Activated T-helper 2 cell treated with anti-CD3 and anti-CD28 coated beads, Interferon-gamma antibody, Interleukin-2, Interleukin-4, amounts not matched to agents 10 μg/mL and 5 μg/mL and 100 μg/mL, durations not matched to agents 14 hours and 24 hours and 36 hours (primary cell): ENCODE measurements around the gene HIBADH. TPM values are rescaled to one million over a fixed set of nuclear protein-coding genes. Genes with fewer than 3 reads are reported as not detected.
"Not testable (repeated sequence)": the region's sequence is repeated elsewhere in the genome, so short reads cannot be mapped to it uniquely, and the experiment has no call there.

ENCODE experiments used
- DNase-seq: peaks from one replicate; pipeline ENCODE4 v3.0.0; 2021; ENCODE audit warnings: low spot score
- H3K27ac Mint-ChIP-seq: one replicate; pipeline ENCODE4 v1.8.0; 2021; ENCODE audit warnings: mixed read lengths
- H3K27me3 Mint-ChIP-seq: one replicate; pipeline ENCODE4 v1.8.0; 2021; ENCODE audit warnings: low read depth, mixed read lengths
- H3K36me3 Mint-ChIP-seq: one replicate; pipeline ENCODE4 v1.8.0; 2021; ENCODE audit warnings: low read depth, mixed read lengths
- H3K4me1 Mint-ChIP-seq: one replicate; pipeline ENCODE4 v1.8.0; 2021; ENCODE audit warnings: low read depth, mixed read lengths
- H3K4me3 Mint-ChIP-seq: one replicate; pipeline ENCODE4 v1.8.0; 2021; ENCODE audit warnings: low read depth, mild to moderate bottlenecking, moderate library complexity, mixed read lengths
- H3K9me3 Mint-ChIP-seq: one replicate; pipeline ENCODE4 v1.8.0; 2021; ENCODE audit warnings: mixed read lengths
- intact Hi-C: fragments of 100-400 bp; cut with micrococcal nuclease; formaldehyde crosslinking; loops from one replicate; pipeline ENCODE4 v1.15.1; 2023
- total RNA-seq: library from RNA; stranded (reverse); gene quantifications from 2 replicates; pipeline ENCODE4 v1.2.3, GENCODE V29; 2022

Gene HIBADH
- total RNA-seq, 1 donor from 2014 or later = 23.1 TPM

DNA sequence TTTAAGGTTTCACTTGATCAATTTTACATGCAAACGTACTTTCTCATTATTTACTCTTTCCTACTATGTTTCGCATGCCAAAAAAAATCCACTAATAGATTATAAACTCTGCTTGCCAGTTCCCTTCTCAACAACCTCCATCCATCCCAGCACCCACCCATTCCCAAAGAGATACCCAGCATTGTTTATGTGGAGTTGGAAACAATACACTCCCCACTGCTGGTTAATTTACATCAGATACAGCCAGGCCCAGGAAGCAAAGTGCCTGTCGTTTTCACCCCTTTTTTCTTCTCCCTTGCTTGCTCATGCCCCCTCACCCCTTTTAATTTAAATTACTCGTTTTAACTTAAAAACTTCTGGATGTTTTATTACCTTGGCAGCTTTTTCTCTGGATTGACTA is 59.9 kb downstream of the HIBADH start:
- H3K36me3 Mint-ChIP-seq = no peaks in the 10 kb centered on the region
- intact Hi-C loops = no loop called here
- H3K27me3 Mint-ChIP-seq = no peaks in the 10 kb centered on the region
- no peak for DNase-seq
- H3K27ac Mint-ChIP-seq = no peak overlapping the region
- H3K9me3 Mint-ChIP-seq = no peaks in the 10 kb centered on the region
- H3K4me1 Mint-ChIP-seq = no peaks in the 10 kb centered on the region
- no peak overlapping the region for H3K4me3 Mint-ChIP-seq

- no peak overlapping the region for H3K4me3 Mint-ChIP-seq
- DNase-seq = no peak
- H3K27me3 Mint-ChIP-seq = no peaks in the 10 kb centered on the region
- H3K36me3 Mint-ChIP-seq = no peaks in the 10 kb centered on the region
- no peak overlapping the region for H3K27ac Mint-ChIP-seq
- intact Hi-C loops = no loop called here
- H3K4me1 Mint-ChIP-seq = no peaks in the 10 kb centered on the region
- H3K9me3 Mint-ChIP-seq = no peaks in the 10 kb centered on the region
Observed at GRCh38 chr7:27601217-27601616, 61.5 kb downstream of the HIBADH start.

DNA sequence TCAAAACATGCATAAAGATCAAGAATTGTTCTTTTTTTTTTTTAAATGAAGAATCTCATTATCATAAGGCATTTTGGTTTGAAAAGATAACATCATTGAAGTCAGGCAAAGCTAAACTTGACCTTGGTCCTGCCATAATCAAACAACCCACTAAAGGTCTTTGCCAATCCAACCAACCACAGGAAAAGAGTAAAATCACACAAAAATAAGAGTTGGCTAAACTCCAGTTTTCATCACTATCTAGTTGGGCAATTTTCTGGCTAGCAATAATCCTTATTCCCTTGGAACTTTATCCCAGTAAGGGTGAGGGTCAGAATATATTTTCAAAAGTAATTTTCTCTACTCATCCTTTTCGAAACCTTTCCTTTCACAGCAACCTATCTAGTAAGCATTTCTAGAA is 62.4 kb downstream of the HIBADH start:
- intact Hi-C loops = no loop called here
- Mint-ChIP-seq H3K27ac (no peak overlapping the region), H3K9me3 (no peaks in the 10 kb centered on the region), H3K27me3 (no peaks in the 10 kb centered on the region), H3K36me3 (no peaks in the 10 kb centered on the region), H3K4me3 (no peak overlapping the region), H3K4me1 (no peaks in the 10 kb centered on the region)
- no peak for DNase-seq

- intact Hi-C loops = no loop called here
- H3K4me1 Mint-ChIP-seq = no peaks in the 10 kb centered on the region
- H3K27ac Mint-ChIP-seq = no peak overlapping the region
- no peaks in the 10 kb centered on the region for H3K36me3 Mint-ChIP-seq
- no peak for DNase-seq
- no peaks in the 10 kb centered on the region for H3K9me3 Mint-ChIP-seq
- no peak overlapping the region for H3K4me3 Mint-ChIP-seq
- H3K27me3 Mint-ChIP-seq = no peaks in the 10 kb centered on the region
Observed at GRCh38 chr7:27595009-27595408, 67.7 kb downstream of the HIBADH start.

DNA sequence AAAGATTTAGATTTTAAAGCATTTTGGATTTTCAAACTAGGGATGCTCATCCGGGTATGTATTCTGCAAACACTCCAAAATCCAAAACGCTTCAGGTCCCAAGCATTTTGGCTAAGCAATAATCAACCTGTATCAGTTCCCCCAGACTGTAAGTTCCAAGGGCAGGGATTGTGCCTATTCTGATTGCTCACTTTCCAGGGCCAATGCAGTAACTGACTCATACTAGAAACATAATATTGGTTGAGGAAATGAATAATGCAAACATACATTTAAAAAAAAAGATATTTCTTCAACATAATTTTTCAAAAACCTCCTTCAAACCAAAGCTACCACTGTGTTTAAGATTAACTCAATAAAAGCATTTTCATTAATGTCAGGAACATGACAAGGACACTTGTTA is 69.5 kb downstream of the HIBADH start:
- no peak overlapping the region for H3K4me3 Mint-ChIP-seq

GRCh38 chr7:27590416-27590815 is 72.3 kb downstream of the HIBADH start:
- H3K4me3 Mint-ChIP-seq = no peak overlapping the region
- no peaks in the 10 kb centered on the region for H3K27me3 Mint-ChIP-seq
- H3K9me3 Mint-ChIP-seq = no peaks in the 10 kb centered on the region
- H3K36me3 Mint-ChIP-seq = no peaks in the 10 kb centered on the region
- H3K27ac Mint-ChIP-seq = no peak overlapping the region
- peaks cover 2% of the 10 kb centered on the region for H3K4me1 Mint-ChIP-seq
- intact Hi-C loops = no loop called here
- no peak for DNase-seq

More for the DNA sequence above, 69.5 kb downstream of the HIBADH start:
- Mint-ChIP-seq H3K4me1 (no peaks in the 10 kb centered on the region), H3K27me3 (no peaks in the 10 kb centered on the region), H3K9me3 (no peaks in the 10 kb centered on the region), H3K36me3 (no peaks in the 10 kb centered on the region), H3K27ac (no peak overlapping the region)
- intact Hi-C loops = no loop called here
- DNase-seq = no peak

- no peak for DNase-seq
- Mint-ChIP-seq H3K4me1 (peaks cover 2% of the 10 kb centered on the region), H3K36me3 (no peaks in the 10 kb centered on the region), H3K4me3 (no peak overlapping the region), H3K9me3 (no peaks in the 10 kb centered on the region), H3K27me3 (no peaks in the 10 kb centered on the region), H3K27ac (no peak overlapping the region)
- intact Hi-C loops = no loop called here
Observed at GRCh38 chr7:27587429-27587828, 75.3 kb downstream of the HIBADH start.

GRCh38 chr7:27586825-27587224 is 75.9 kb downstream of the HIBADH start:
- Mint-ChIP-seq H3K27me3 (no peaks in the 10 kb centered on the region), H3K4me3 (no peak overlapping the region), H3K9me3 (no peaks in the 10 kb centered on the region), H3K27ac (no peak overlapping the region), H3K4me1 (peaks cover 2% of the 10 kb centered on the region), H3K36me3 (no peaks in the 10 kb centered on the region)
- intact Hi-C loops = no loop called here
- no peak for DNase-seq

- Mint-ChIP-seq H3K27ac (no peak overlapping the region), H3K4me1 (peaks cover 2% of the 10 kb centered on the region), H3K4me3 (no peak overlapping the region), H3K9me3 (no peaks in the 10 kb centered on the region), H3K27me3 (no peaks in the 10 kb centered on the region), H3K36me3 (no peaks in the 10 kb centered on the region)
- intact Hi-C loops = no loop called here
- DNase-seq = no peak
Observed at GRCh38 chr7:27585781-27586447, 76.8 kb downstream of the HIBADH start.

- Mint-ChIP-seq H3K9me3 (no peaks in the 10 kb centered on the region), H3K4me3 (no peak overlapping the region), H3K4me1 (no peaks in the 10 kb centered on the region), H3K36me3 (no peaks in the 10 kb centered on the region), H3K27ac (no peak overlapping the region), H3K27me3 (peaks cover 7% of the 10 kb centered on the region)
- intact Hi-C loops = no loop called here
- DNase-seq = no peak
Observed at GRCh38 chr7:27581906-27582305, 80.8 kb downstream of the HIBADH start.

- Mint-ChIP-seq H3K4me1 (no peaks in the 10 kb centered on the region), H3K27me3 (peaks cover 7% of the 10 kb centered on the region), H3K9me3 (no peaks in the 10 kb centered on the region), H3K36me3 (no peaks in the 10 kb centered on the region), H3K27ac (no peak overlapping the region), H3K4me3 (no peak overlapping the region)
- no peak for DNase-seq
- intact Hi-C loops = no loop called here
Observed at GRCh38 chr7:27581119-27581518, 81.6 kb downstream of the HIBADH start.

DNA sequence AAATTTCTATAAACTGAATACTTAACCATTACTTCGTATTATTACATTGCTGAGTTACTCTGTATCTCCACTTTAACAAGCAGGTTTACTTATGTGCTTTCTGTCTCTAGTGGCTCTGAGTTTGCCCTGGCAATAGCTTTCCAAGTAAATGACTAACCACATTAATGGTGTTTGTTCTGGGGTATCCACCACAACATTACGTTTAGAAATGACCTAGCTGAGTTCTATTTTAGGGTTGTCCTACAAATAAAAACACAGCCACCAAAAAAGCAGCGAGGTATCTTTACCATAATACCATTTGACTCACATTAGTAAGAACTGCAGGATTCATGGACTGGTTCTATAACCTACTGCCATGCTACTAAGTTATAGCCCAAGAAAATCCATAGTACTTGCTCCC is 83.1 kb downstream of the HIBADH start:
- intact Hi-C loops = loop anchor here (5.0 kb wide), 1 partner anchor 367 kb away; no protein-coding TSS in a partner anchor
- Mint-ChIP-seq H3K9me3 (no peaks in the 10 kb centered on the region), H3K4me1 (no peaks in the 10 kb centered on the region), H3K36me3 (no peaks in the 10 kb centered on the region), H3K27me3 (peaks cover 7% of the 10 kb centered on the region), H3K4me3 (no peak overlapping the region), H3K27ac (no peak overlapping the region)
- no peak for DNase-seq

GRCh38 chr7:27578169-27578568 is 84.5 kb downstream of the HIBADH start:
- intact Hi-C loops = loop anchor here (5.0 kb wide), 1 partner anchor 366 kb away; no protein-coding TSS in a partner anchor
- not testable (repeated sequence) for H3K4me3 Mint-ChIP-seq, H3K27me3 Mint-ChIP-seq, H3K9me3 Mint-ChIP-seq, DNase-seq, H3K4me1 Mint-ChIP-seq, H3K36me3 Mint-ChIP-seq, H3K27ac Mint-ChIP-seq
